ENCODE data around the gene CDYL. TPM values are rescaled to one million over a fixed set of nuclear protein-coding genes. Genes with fewer than 3 reads are reported as not detected.

CDYL gene
- total RNA-seq, 1 experiment from 2014 or later = 38.4 TPM

DNA sequence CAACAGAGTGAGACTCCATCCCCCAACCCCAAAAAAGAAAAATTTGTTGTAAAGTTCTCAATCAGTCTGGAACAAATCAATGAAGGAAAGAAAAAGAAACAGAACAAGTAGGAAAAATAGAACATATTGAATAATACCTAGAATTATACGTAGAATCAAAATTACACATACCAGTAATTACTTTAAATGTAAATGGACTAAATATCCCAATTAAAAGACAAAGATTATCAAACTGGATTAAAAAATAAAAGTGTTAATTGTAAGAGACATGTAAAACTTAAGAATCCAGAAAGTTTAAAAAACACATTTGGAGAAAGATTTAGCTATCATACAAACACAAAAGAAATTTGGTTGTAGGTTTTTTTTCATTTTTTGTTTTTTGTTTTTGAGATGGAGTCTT is 12.3 kb upstream of the CDYL start:
- Histone ChIP-seq H3K27ac (ENCODE audit: low read length) (no peak overlapping the region), H3K27me3 (ENCODE audit: low read length) (no peaks in the 10 kb centered on the region), H3F3A (ENCODE audit: low read length, unreplicated experiment) (no peaks in the 10 kb centered on the region), H3K9me3 (ENCODE audit: low read length) (0 out of 2 replicates have a peak, but pooled peaks cover 5% of the 10 kb centered on the region), H4K20me1 (ENCODE audit: low read length) (no peaks in the 10 kb centered on the region), H2AFZ (ENCODE audit: low read length) (no peak overlapping the region), H3K4me3 (ENCODE audit: low read length) (no peak overlapping the region), H3K4me1 (ENCODE audit: insufficient read depth, low read length) (no peaks in the 10 kb centered on the region), H3K9ac (ENCODE audit: low read length) (no peak overlapping the region), H3K9me2 (replicated peaks; ENCODE audit: low read length) (no peaks in the 10 kb centered on the region), H3K36me3 (ENCODE audit: low read depth, low read length) (no peaks in the 10 kb centered on the region), H3K4me2 (ENCODE audit: low read length) (no peak overlapping the region), H3K79me2 (ENCODE audit: low read length) (no peaks in the 10 kb centered on the region)
- BruUV-seq (replicated peaks) = no TSS peak
- ATAC-seq (no peak), DNase-seq (no peak)
- intact Hi-C loops (cut with micrococcal nuclease) = no loop called here
- TF ChIP-seq EZH2phosphoT487 (IDR thresholded peaks at IDR 0.05; ENCODE audit: borderline replicate concordance, low read length) (no peak), EZH2 (IDR thresholded peaks at IDR 0.05; ENCODE audit: low read length, unreplicated experiment) (no peak)
- TF ChIP-seq, protein P1, sequence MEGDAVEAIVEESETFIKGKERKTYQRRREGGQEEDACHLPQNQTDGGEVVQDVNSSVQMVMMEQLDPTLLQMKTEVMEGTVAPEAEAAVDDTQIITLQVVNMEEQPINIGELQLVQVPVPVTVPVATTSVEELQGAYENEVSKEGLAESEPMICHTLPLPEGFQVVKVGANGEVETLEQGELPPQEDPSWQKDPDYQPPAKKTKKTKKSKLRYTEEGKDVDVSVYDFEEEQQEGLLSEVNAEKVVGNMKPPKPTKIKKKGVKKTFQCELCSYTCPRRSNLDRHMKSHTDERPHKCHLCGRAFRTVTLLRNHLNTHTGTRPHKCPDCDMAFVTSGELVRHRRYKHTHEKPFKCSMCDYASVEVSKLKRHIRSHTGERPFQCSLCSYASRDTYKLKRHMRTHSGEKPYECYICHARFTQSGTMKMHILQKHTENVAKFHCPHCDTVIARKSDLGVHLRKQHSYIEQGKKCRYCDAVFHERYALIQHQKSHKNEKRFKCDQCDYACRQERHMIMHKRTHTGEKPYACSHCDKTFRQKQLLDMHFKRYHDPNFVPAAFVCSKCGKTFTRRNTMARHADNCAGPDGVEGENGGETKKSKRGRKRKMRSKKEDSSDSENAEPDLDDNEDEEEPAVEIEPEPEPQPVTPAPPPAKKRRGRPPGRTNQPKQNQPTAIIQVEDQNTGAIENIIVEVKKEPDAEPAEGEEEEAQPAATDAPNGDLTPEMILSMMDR (conservative IDR thresholded peaks at IDR 0.05; ENCODE audit: low read depth, low read length) = no peak
- ChIA-PET POLR2A (ENCODE audit: unreplicated experiment) (no interaction called here), CTCF (no interaction called here)

GRCh38 chr6:4768815-4769214 is 7.4 kb upstream of the CDYL start:
- H3K36me3 ChIP-seq (ENCODE audit: low read depth, low read length) = no peaks in the 10 kb centered on the region
- H3K9ac ChIP-seq (ENCODE audit: low read length) = no peak overlapping the region
- no peak for ATAC-seq
- ChIA-PET POLR2A (ENCODE audit: unreplicated experiment) (no interaction called here), CTCF (no interaction called here)
- H3F3A ChIP-seq (ENCODE audit: low read length, unreplicated experiment) = no peaks in the 10 kb centered on the region
- H3K27ac ChIP-seq (ENCODE audit: low read length) = no peak overlapping the region
- BruUV-seq (replicated peaks) = no TSS peak
- H2AFZ ChIP-seq (ENCODE audit: low read length) = no peak overlapping the region
- TF ChIP-seq EZH2phosphoT487 (IDR thresholded peaks at IDR 0.05; ENCODE audit: borderline replicate concordance, low read length) = no peak
- TF ChIP-seq, protein P1 (conservative IDR thresholded peaks at IDR 0.05; ENCODE audit: low read depth, low read length) = no peak
- no peak for TF ChIP-seq EZH2 (IDR thresholded peaks at IDR 0.05; ENCODE audit: low read length, unreplicated experiment)
- H3K9me2 ChIP-seq (replicated peaks; ENCODE audit: low read length) = no peaks in the 10 kb centered on the region
- no peak overlapping the region for H3K4me3 ChIP-seq (ENCODE audit: low read length)
- H3K79me2 ChIP-seq (ENCODE audit: low read length) = no peaks in the 10 kb centered on the region
- no peak for DNase-seq
- no peaks in the 10 kb centered on the region for H4K20me1 ChIP-seq (ENCODE audit: low read length)
- no peaks in the 10 kb centered on the region for H3K27me3 ChIP-seq (ENCODE audit: low read length)
- H3K9me3 ChIP-seq (ENCODE audit: low read length) = no peaks in the 10 kb centered on the region
- no peaks in the 10 kb centered on the region for H3K4me1 ChIP-seq (ENCODE audit: insufficient read depth, low read length)
- intact Hi-C loops (cut with micrococcal nuclease) = no loop called here
- H3K4me2 ChIP-seq (ENCODE audit: low read length) = no peak overlapping the region

- DNase-seq (no peak), ATAC-seq (no peak)
- H3K9ac ChIP-seq (ENCODE audit: low read length) = no peak overlapping the region
- BruUV-seq (replicated peaks) = no TSS peak
- H3K4me3 ChIP-seq (ENCODE audit: low read length) = no peak overlapping the region
- H3K9me2 ChIP-seq (replicated peaks; ENCODE audit: low read length) = no peaks in the 10 kb centered on the region
- TF ChIP-seq EZH2phosphoT487 (IDR thresholded peaks at IDR 0.05; ENCODE audit: borderline replicate concordance, low read length) (no peak), EZH2 (IDR thresholded peaks at IDR 0.05; ENCODE audit: low read length, unreplicated experiment) (no peak)
- TF ChIP-seq, protein P1 (conservative IDR thresholded peaks at IDR 0.05; ENCODE audit: low read depth, low read length) = no peak
- no peaks in the 10 kb centered on the region for H3K27me3 ChIP-seq (ENCODE audit: low read length)
- H4K20me1 ChIP-seq (ENCODE audit: low read length) = peaks cover 4% of the 10 kb centered on the region; the same call in 1 of the 2 replicates
- no peak overlapping the region for H2AFZ ChIP-seq (ENCODE audit: low read length)
- H3F3A ChIP-seq (ENCODE audit: low read length, unreplicated experiment) = no peaks in the 10 kb centered on the region
- no peak overlapping the region for H3K27ac ChIP-seq (ENCODE audit: low read length)
- no peaks in the 10 kb centered on the region for H3K36me3 ChIP-seq (ENCODE audit: low read depth, low read length)
- CTCF ChIA-PET = no interaction called here
- no peak overlapping the region for H3K4me2 ChIP-seq (ENCODE audit: low read length)
- H3K9me3 ChIP-seq (ENCODE audit: low read length) = no peaks in the 10 kb centered on the region
- H3K79me2 ChIP-seq (ENCODE audit: low read length) = peaks cover 8% of the 10 kb centered on the region
- POLR2A ChIA-PET (ENCODE audit: unreplicated experiment) = no interaction called here
- intact Hi-C loops (cut with micrococcal nuclease) = loop anchor here (10.0 kb wide), 2 partner anchors 418 to 458 kb away; no protein-coding TSS in a partner anchor
- H3K4me1 ChIP-seq (ENCODE audit: insufficient read depth, low read length) = no peaks in the 10 kb centered on the region
These were observed 3.5 kb upstream of the CDYL start for GRCh38 chr6:4772750-4773149.

Data from PC-3 (cell line).